ENCODE measurements around the gene NAXE.

The NAXE gene

DNA sequence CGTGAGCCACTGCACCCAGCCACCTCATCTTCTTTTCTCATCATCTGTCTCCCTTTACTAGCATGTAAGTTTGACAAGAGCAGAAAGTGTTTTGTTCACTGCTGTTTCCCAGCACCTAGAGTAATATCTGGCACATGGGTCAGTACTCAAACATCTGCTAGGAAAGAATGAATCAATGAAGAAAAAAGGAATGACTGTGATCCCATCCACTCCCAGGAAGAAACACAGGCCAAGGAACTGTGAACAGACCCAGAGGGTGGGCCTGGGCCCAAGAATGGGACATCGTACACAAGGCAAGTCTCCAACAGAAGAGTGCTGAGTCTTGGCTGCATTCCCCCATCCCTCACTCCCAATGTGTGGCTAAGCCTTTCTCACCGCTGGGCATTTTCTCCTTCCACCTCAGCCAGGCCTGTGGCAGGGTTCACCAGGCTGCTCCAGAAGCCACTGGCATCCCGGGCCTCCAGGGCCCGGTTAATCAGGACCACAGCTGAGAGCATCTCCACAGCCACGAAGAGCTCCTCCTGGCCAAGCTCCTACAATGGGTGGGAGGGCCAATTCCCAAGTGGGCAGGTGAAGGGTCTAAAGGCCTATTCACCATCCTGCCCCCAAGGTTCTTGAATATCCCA is 37.6 kb upstream of the NAXE start:
- Histone ChIP-seq H3K4me3 (ENCODE audit: low read depth, low read length) (no peak overlapping the region), H3K9me3 (no peaks in the 10 kb centered on the region), H3K4me1 (no peaks in the 10 kb centered on the region), H3K36me3 (peaks cover 4% of the 10 kb centered on the region; the same call in 1 of the 2 replicates), H3K27me3 (no peaks in the 10 kb centered on the region)
- TF ChIP-seq, protein P1, sequence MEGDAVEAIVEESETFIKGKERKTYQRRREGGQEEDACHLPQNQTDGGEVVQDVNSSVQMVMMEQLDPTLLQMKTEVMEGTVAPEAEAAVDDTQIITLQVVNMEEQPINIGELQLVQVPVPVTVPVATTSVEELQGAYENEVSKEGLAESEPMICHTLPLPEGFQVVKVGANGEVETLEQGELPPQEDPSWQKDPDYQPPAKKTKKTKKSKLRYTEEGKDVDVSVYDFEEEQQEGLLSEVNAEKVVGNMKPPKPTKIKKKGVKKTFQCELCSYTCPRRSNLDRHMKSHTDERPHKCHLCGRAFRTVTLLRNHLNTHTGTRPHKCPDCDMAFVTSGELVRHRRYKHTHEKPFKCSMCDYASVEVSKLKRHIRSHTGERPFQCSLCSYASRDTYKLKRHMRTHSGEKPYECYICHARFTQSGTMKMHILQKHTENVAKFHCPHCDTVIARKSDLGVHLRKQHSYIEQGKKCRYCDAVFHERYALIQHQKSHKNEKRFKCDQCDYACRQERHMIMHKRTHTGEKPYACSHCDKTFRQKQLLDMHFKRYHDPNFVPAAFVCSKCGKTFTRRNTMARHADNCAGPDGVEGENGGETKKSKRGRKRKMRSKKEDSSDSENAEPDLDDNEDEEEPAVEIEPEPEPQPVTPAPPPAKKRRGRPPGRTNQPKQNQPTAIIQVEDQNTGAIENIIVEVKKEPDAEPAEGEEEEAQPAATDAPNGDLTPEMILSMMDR (IDR thresholded peaks at IDR 0.05; ENCODE audit: low read depth, low read length) = no peak
- no peak for DNase-seq

DNA sequence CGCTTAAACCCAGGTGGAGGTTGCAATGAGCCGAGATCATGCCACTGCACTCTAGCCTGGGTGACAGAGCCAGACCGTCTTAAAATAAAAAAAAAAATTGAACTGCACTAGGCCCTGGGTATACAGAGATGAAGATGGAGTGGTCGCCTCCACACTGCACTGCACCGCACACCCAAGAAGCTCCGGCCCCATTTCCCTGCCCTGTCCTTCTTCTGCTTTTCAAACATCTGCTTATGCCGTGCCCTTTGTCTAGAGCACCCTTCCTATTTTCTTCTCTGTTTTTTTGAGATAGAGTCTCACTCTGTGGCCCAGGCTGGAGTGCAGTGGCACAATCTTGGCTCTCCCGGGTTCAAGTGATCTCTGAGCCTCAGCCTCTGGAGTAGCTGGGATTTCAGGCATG is 36.6 kb upstream of the NAXE start:
- peaks cover 11% of the 10 kb centered on the region for H3K36me3 ChIP-seq
- no peak for DNase-seq
- H3K27me3 ChIP-seq = no peaks in the 10 kb centered on the region
- TF ChIP-seq, protein P1 (IDR thresholded peaks at IDR 0.05; ENCODE audit: low read depth, low read length) = no peak
- H3K4me1 ChIP-seq = no peaks in the 10 kb centered on the region
- no peaks in the 10 kb centered on the region for H3K9me3 ChIP-seq
- no peak overlapping the region for H3K4me3 ChIP-seq (ENCODE audit: low read depth, low read length)

DNA sequence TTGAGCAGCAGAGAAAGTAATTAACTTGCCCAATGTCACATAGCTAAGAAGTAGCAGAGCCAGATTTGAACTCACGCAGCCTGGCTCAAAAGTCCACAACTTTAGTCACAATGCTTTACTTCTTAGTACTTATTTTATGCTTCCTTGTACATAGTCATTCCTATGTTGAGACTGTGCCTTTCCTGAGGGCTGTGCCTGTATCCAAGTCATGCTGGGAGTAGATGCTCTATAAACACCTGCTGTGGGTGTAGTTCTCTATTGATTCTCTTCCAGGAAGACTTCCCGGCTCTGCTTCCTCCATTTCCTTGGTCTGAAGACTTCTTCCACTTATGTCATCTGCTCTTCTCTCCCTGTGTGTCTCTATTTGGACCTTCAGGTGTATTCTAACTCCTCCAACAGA is 35.9 kb upstream of the NAXE start:
- DNase-seq = no peak
- Histone ChIP-seq H3K27me3 (no peaks in the 10 kb centered on the region), H3K4me3 (ENCODE audit: low read depth, low read length) (no peak overlapping the region), H3K36me3 (peaks cover 12% of the 10 kb centered on the region), H3K9me3 (no peaks in the 10 kb centered on the region), H3K4me1 (no peaks in the 10 kb centered on the region; the same call in 1 of the 2 replicates)
- TF ChIP-seq, protein P1 (IDR thresholded peaks at IDR 0.05; ENCODE audit: low read depth, low read length) = no peak

DNA sequence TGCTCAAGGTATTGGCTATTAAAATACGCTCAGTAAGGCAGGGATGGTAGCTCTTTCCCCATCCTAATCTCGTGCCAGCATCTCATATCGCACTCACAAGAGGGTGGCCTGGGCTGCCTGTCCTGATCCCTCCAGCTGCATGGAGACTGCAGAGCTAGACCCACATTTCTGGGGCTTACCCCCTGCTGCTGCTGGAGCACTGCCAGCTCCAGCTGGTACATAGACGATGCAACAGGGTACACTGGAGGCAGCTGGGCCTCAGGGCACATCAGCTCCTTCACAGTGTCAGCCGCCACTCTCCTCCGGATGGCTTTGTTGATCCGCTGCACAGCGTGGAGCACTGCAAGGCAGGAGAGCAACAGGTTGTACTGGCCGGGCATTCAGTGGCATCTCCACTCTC is 35.2 kb upstream of the NAXE start:
- H3K4me1 ChIP-seq = no peaks in the 10 kb centered on the region; the same call in 1 of the 2 replicates
- H3K27me3 ChIP-seq = no peaks in the 10 kb centered on the region
- H3K9me3 ChIP-seq = no peaks in the 10 kb centered on the region
- H3K36me3 ChIP-seq = peaks cover 12% of the 10 kb centered on the region
- DNase-seq = peak; percentile 20
- H3K4me3 ChIP-seq (ENCODE audit: low read depth, low read length) = no peak overlapping the region
- TF ChIP-seq, protein P1 (IDR thresholded peaks at IDR 0.05; ENCODE audit: low read depth, low read length) = no peak

DNA sequence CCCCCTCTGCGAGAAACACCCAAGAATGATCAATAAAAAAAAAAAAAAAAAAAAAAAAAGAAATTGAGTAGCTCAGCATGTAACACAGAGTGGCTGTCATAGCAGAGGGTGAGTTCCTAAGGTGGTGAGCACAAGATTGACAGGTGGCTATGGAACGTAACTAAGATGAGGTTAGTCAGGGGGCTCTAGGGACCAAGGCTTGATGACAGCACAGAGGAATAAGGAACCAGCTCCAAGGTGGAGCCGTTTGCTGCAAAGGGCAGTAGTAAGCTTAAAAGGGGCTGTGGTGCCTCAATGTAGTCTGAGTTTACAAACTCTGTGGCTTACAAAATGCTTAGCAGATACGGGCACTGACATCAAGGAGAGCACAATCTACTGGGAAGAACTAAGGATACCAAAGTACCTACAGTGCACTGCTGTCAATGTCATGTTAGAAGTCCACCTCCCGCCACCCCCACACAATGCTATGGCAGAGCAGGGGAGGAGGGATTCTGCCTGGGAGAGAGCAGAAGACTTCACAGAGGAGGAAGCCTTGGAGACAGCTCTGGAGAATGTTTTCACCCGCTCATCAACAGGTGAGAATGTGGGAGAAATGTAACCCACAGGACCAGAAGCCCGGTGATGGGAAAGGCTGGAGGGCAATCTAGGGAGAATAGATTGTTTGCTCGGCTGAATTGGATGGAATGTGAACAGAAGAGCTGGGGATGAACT is 32.3 kb upstream of the NAXE start:
- H3K9me3 ChIP-seq = no peaks in the 10 kb centered on the region
- H3K27me3 ChIP-seq = no peaks in the 10 kb centered on the region
- TF ChIP-seq, protein P1 (IDR thresholded peaks at IDR 0.05; ENCODE audit: low read depth, low read length) = no peak
- H3K36me3 ChIP-seq = peaks cover 13% of the 10 kb centered on the region
- H3K4me1 ChIP-seq = no peaks in the 10 kb centered on the region; the same call in 1 of the 2 replicates
- no peak for DNase-seq
- no peak overlapping the region for H3K4me3 ChIP-seq (ENCODE audit: low read depth, low read length)

DNA sequence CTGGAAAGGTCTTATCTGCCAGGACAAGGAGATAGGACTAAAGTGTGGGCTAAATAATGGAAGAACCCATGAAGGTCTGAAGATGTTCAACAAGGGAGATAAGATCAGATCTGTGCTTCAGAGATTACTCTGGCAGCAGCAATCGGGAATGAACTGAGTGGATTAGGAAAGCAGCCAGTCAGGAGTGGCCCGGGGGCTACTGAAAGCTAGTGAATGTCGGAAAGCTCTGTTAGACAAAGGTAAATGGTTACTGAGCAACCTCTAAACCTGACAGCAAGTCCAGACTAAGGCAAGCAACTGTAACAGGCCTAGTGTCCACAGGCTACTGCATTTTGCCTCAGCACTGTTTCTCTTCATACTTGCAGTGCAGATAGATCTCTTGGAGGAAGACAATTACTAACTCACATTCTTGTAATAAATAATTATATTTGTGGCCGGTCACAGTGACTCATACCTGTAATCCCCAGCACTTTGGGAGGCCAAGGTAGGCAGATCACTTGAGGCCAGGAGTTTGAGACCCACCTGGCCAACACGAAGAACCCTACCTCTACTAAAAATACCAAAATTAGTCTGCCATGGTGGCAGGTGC is 31.7 kb upstream of the NAXE start:
- H3K36me3 ChIP-seq = peaks cover 14% of the 10 kb centered on the region
- H3K9me3 ChIP-seq = no peaks in the 10 kb centered on the region
- H3K4me1 ChIP-seq = no peaks in the 10 kb centered on the region; the same call in 1 of the 2 replicates
- TF ChIP-seq, protein P1 (IDR thresholded peaks at IDR 0.05; ENCODE audit: low read depth, low read length) = no peak
- DNase-seq = no peak
- H3K4me3 ChIP-seq (ENCODE audit: low read depth, low read length) = no peak overlapping the region
- no peaks in the 10 kb centered on the region for H3K27me3 ChIP-seq

Data from BE2C (cell line).